Hepatocyte (in vitro differentiated cells): ENCODE measurements around the gene RNF34.

Experiments used
- CTCF ChIP-seq: fragments of 200-600 bp; sonication (generic); IDR thresholded peaks from 2 replicates; pipeline ENCODE4 v1.5.1; 2016; ENCODE audit warnings: antibody characterized with exemption, mild to moderate bottlenecking; ENCODE audit not compliant: poor library complexity
- EZH2 ChIP-seq: fragments of 200-600 bp; sonication (generic); IDR thresholded peaks from 2 replicates; pipeline ENCODE4 v1.6.1; 2016; ENCODE audit warnings: antibody characterized with exemption, mild to moderate bottlenecking, borderline replicate concordance

GRCh38 chr12:121456551-121456950 is 56.6 kb downstream of the RNF34 start:
- TF ChIP-seq CTCF: no peak
- no peak for TF ChIP-seq EZH2
